Measurements from ENCODE around the gene SPHK1. TPM values are rescaled to one million over a fixed set of nuclear protein-coding genes. Genes with fewer than 3 reads are reported as not detected.
"Not testable (repeated sequence)": the region's sequence is repeated elsewhere in the genome, so short reads cannot be mapped to it uniquely, and the experiment has no call there.

SPHK1 gene
- total RNA-seq, 3 donors from 2014 or later = 1.2 to 5.7 (median 3.3) TPM

DNA sequence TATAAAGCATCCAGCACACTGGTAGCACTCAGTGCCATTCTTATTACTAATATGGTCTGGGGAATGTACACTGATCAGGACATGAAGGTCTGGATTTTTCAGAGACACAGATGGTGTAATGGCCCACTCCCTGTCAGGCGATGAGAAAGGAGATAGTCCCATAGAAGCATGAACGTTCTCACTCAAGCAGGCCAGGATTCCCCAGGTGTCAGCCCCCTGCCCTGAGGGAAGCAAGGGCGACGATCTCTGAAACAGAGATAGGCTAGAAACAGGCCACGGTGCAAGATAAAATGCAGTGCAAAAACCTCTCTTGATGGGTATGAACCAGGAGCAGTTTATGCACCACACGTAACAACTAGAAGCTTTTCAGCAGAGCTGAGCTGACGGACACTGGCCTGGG is 41.3 kb upstream of the SPHK1 start:
- Histone ChIP-seq H3K9me3 (no peaks in the 10 kb centered on the region), H3K4me1 (ENCODE audit: low read depth) (no peaks in the 10 kb centered on the region), H3K4me3 (no peak overlapping the region), H3K36me3 (ENCODE audit: low read depth) (no peaks in the 10 kb centered on the region)
- intact Hi-C loops (cut with DNase I, micrococcal nuclease) = no loop called here
- DNase-seq (no peak), ATAC-seq (no peak)
- TF ChIP-seq, protein P1, sequence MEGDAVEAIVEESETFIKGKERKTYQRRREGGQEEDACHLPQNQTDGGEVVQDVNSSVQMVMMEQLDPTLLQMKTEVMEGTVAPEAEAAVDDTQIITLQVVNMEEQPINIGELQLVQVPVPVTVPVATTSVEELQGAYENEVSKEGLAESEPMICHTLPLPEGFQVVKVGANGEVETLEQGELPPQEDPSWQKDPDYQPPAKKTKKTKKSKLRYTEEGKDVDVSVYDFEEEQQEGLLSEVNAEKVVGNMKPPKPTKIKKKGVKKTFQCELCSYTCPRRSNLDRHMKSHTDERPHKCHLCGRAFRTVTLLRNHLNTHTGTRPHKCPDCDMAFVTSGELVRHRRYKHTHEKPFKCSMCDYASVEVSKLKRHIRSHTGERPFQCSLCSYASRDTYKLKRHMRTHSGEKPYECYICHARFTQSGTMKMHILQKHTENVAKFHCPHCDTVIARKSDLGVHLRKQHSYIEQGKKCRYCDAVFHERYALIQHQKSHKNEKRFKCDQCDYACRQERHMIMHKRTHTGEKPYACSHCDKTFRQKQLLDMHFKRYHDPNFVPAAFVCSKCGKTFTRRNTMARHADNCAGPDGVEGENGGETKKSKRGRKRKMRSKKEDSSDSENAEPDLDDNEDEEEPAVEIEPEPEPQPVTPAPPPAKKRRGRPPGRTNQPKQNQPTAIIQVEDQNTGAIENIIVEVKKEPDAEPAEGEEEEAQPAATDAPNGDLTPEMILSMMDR (IDR thresholded peaks at IDR 0.05) = no peak

DNA sequence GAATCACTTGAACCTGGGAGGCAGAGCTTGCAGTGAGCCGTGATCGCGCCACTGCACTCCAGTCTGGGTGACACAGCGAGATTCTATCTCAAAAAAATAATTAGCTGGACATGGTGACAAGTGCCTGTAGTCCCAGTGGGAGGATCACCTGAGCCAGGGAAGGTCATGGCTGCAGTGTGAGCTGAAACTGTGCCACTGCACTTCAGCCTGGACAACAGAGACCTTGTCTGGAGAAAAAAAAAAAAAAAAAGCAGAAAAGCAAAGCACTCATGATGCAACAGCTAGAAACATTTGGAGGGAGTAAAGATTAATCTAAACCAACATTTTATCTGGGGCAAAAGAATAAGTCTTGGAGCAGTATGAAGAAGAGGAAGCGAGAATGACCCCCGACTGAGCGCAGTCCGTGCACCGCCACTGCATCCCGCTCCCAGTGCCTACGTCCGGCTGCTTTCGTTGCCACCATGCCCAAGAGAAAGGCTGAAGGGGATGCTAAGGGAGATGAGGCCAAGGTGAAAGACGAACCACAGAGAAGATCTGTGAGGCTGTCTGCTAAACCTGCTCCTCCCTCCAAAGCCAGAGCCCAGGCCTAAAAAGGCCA is 38.9 kb upstream of the SPHK1 start:
- Histone ChIP-seq H3K36me3 (ENCODE audit: low read depth) (no peaks in the 10 kb centered on the region), H3K9me3 (no peaks in the 10 kb centered on the region), H3K4me3 (no peak overlapping the region), H3K4me1 (ENCODE audit: low read depth) (no peaks in the 10 kb centered on the region)
- DNase-seq (no peak), ATAC-seq (no peak)
- intact Hi-C loops (cut with DNase I, micrococcal nuclease) = no loop called here
- TF ChIP-seq, protein P1 (IDR thresholded peaks at IDR 0.05) = no peak

DNA sequence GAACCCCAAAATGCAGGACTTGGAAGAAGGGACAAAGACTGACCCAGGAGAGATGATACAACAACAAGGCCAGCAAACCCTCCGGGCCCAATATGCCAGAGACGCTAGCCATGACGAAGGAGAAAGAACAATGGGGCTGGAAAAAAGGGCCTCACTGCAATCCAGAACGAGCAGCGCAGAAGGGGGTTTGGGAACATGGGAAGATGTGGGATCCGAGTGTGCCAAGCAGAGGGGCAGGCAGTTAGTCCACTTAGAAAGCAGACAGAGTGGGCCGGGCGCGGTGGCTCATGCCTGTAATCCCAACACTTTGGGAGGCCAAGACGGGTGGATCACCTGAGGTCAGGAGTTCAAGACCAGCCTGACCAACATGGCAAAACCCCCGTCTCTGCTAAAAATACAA is 37.5 kb upstream of the SPHK1 start:
- H3K4me3 ChIP-seq; ATAC-seq; H3K9me3 ChIP-seq; intact Hi-C loops (cut with DNase I, micrococcal nuclease); H3K4me1 ChIP-seq (ENCODE audit: low read depth); DNase-seq; H3K36me3 ChIP-seq (ENCODE audit: low read depth): not testable (repeated sequence)

DNA sequence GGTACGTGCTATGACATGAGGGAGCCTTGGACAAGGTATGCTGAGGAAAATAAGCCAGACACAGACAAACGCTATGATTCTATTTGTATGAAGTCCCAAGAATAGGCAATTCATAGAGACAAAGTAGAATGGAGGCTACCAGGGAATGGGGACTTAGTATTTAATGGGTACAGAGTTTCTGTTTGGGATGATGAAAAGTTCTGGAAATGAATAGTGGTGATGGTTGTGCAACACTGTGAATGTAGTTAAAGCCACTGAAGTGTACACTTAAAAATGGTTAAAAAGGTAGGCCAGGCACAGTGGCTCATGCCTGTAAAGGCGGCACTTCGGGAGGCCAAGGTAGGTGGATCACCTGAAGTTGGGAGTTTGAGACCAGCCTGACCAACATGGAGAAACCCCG is 33.9 kb upstream of the SPHK1 start:
- Histone ChIP-seq H3K9me3 (no peaks in the 10 kb centered on the region), H3K36me3 (ENCODE audit: low read depth) (no peaks in the 10 kb centered on the region), H3K4me3 (no peak overlapping the region), H3K4me1 (ENCODE audit: low read depth) (peaks cover 17% of the 10 kb centered on the region)
- DNase-seq = no peak
- intact Hi-C loops (cut with DNase I, micrococcal nuclease) = no loop called here
- TF ChIP-seq, protein P1 (IDR thresholded peaks at IDR 0.05) = no peak
- no peak for ATAC-seq

DNA sequence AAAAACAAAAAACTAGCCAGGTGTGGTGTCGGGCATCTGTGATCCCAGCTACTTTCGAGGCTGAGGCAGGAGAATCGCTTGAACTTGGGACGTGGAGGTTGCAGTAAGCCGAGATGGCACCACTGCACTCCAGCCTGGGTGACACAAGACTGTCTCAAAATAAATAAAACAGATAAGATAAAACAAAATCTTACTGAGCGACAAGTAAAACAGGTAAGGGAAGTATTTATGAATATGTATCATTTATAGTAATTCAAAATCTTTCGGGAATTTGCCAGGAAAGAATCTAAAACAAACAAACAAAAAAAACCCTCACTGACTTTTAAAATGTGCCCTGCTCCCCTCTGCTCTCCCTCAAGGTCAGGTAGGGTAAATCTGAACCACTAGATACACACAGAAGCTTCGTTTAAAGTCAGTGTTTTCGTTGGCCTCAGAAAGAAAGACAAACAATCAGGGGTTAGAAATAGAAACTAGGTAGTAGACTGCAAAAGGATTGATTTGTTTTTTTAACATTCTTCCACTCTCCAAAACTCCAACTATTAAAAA is 32.8 kb upstream of the SPHK1 start:
- TF ChIP-seq, protein P1 (IDR thresholded peaks at IDR 0.05) = no peak
- no peaks in the 10 kb centered on the region for H3K36me3 ChIP-seq (ENCODE audit: low read depth)
- ATAC-seq (no peak), DNase-seq (no peak)
- H3K4me1 ChIP-seq (ENCODE audit: low read depth) = peaks cover 17% of the 10 kb centered on the region
- H3K9me3 ChIP-seq = no peaks in the 10 kb centered on the region
- intact Hi-C loops (cut with DNase I, micrococcal nuclease) = no loop called here
- no peak overlapping the region for H3K4me3 ChIP-seq

DNA sequence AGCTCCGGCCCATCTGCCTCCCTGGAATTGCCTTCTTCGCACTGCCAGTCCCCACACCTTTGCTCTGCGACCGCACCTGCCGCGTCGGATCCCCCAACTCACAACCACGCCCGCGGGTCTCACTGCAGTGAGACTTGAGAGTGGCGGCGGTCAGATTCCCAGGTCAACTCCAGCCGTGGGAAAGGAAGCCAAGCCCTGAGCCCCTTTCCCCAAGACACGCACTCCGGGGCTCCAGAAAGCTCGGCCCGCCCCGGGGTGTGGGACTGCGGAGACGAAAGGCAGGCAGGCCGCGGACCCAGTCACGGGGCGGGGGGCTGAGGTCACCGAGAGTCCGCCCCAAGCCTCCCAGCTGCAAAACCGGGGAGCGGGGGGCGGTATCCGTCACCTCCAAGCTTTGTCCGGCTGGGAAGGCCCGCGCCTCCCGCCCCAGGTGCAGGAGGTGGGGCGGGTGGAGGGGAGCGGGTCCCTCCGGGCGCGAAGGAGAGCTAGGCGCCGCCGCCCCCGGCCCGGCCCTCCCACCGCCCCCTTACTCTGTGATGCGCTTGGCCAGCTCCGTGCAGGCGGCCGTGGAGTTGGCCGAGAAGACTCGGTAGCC is 31.3 kb upstream of the SPHK1 start:
- Histone ChIP-seq H3K4me3 (peak overlapping the region; percentile 90), H3K9me3 (no peaks in the 10 kb centered on the region), H3K4me1 (ENCODE audit: low read depth) (peaks cover 17% of the 10 kb centered on the region), H3K36me3 (ENCODE audit: low read depth) (no peaks in the 10 kb centered on the region)
- peak; percentile 43 for ATAC-seq
- TF ChIP-seq, protein P1 (IDR thresholded peaks at IDR 0.05) = no peak
- DNase-seq = peak; percentile 42 to 67 (median 65)
- intact Hi-C loops (cut with DNase I, micrococcal nuclease) = no loop called here

All from mucosa of descending colon (tissue), 3 donors.